ENCODE results near the gene ZNF211.

DNA sequence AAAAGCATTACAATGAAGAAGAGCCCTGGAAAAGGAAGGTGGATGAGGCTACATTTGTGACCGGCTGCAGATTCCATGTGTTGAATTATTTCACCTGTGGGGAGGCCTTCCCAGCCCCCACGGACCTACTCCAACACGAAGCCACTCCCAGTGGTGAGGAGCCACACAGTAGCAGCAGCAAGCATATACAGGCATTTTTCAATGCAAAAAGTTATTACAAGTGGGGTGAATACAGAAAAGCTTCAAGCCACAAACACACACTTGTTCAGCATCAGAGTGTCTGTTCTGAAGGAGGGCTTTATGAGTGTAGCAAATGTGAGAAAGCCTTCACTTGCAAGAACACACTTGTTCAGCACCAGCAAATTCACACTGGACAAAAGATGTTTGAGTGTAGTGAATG, 53.8 kb downstream of the ZNF211 start:
- TF ChIP-seq, protein P1, sequence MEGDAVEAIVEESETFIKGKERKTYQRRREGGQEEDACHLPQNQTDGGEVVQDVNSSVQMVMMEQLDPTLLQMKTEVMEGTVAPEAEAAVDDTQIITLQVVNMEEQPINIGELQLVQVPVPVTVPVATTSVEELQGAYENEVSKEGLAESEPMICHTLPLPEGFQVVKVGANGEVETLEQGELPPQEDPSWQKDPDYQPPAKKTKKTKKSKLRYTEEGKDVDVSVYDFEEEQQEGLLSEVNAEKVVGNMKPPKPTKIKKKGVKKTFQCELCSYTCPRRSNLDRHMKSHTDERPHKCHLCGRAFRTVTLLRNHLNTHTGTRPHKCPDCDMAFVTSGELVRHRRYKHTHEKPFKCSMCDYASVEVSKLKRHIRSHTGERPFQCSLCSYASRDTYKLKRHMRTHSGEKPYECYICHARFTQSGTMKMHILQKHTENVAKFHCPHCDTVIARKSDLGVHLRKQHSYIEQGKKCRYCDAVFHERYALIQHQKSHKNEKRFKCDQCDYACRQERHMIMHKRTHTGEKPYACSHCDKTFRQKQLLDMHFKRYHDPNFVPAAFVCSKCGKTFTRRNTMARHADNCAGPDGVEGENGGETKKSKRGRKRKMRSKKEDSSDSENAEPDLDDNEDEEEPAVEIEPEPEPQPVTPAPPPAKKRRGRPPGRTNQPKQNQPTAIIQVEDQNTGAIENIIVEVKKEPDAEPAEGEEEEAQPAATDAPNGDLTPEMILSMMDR (conservative IDR thresholded peaks at IDR 0.05 in 1 of 2, IDR thresholded peaks at IDR 0.05 in 1 of 2; ENCODE audit: extremely low read depth in 1 of 2, insufficient read depth in 1 of 2, low read depth in 1 of 2, low read length in 2 of 2) = no peak
- no peak for TF ChIP-seq EZH2 (IDR thresholded peaks at IDR 0.05; ENCODE audit: borderline replicate concordance, low read length)
